ENCODE measurements around the gene MAL.

MAL gene

DNA sequence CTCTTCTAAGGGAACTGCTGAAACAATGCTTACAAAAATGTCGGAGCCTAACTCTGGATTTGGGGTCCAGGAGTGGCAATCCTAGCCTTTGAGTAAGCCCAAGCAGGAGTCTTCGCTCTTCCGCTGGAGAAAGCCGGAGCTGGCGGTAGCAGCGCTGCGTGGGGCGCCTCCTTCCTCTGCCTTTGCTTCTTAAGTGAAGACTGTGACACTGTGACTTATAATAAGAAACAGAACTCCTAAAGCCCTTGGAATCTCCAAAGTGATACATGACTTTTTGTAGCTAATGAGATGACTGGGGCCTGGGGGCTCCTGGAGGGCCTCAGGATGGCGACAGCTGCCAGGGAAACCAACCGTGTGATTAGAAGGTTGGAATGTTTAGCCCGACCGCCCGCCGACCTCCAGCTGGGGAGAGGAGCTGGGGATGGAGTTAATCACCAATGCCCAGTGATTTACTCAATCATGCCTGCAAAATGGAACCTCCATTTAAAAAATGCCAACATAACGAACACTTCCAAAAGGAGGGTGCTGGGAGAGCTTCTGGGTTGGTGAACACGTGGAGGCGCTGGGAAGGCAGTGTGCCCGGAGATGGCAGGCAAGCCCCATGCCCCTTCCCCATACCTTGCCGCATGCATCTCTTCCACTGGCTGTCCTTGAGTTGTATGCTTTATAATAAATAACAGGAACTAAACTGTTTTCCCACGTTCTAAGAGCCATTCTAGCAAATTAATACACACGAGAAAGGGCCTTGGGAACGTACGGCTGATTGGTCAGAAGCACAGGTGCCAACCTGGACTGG is 29.0 kb upstream of the MAL start:
- DNase-seq (ENCODE audit: low spot score), result no peak

DNA sequence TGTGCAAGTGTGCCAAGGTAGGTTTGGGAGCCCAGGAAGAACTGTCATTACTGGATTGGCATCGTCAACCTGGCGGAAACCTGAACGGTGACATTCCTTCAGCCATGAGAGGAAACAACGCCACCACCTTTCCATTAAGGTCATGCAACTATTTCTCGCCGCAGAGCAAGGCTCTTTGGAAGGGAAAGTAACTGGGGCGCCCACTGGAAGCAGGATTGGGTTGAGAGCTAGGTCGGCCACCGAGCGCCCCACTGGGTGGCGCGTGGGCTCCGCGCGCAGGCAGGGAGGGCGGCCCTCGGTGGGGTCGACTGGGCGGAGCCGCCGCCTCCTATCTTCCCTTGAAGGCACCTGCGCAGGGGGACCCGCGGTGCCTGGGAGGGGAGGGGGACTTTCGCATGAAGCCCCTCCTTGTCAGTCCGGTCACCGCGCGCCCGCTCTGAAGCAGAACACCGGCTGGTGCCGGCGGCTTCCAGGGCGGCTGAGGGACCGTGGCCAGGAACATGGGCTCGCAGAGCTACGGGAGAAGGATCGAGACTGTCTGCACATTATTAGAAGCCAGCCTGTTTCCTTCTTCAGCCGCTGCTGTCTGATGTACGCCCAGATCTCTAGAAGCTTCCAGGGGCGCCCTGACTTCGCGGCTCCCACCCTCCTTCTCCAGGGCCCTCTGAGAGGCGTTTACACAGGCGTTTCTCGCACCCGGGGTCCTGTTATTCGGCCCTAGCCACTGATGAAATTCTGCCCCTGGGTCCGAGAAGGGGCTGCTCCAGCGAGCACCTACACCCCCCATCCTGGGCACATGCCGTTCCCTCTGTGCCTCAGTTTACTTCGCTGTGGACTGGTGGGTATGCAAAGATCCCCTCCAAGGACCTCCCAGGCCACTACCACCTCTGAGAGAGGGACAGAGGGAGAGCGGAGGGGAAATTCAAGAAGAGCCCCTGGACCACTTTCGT is 27.3 kb upstream of the MAL start:
- no peak for DNase-seq (ENCODE audit: low spot score)

DNA sequence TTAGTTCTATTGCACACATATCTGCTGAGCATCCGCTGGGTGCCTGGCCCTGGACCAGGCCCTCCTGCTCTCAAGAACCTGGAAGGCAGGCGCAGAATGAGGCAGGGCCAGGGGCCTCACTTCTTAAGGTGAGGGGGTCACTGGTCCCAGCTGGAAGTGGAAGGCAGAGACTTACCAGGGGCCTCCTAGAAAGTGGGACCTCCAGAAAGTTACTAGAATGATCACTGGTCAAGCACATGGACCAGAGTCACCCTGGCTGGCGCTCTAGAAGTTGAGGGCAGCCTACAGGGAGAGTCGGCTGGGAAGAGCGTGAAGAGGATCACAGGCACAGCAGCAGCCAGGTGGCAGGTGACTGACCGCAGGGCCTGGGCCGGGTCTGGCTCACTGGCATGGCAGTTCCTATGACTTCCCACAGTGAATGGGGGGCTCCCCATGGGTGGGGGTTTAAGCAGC is 26.1 kb upstream of the MAL start:
- no peak for DNase-seq (ENCODE audit: low spot score)

DNA sequence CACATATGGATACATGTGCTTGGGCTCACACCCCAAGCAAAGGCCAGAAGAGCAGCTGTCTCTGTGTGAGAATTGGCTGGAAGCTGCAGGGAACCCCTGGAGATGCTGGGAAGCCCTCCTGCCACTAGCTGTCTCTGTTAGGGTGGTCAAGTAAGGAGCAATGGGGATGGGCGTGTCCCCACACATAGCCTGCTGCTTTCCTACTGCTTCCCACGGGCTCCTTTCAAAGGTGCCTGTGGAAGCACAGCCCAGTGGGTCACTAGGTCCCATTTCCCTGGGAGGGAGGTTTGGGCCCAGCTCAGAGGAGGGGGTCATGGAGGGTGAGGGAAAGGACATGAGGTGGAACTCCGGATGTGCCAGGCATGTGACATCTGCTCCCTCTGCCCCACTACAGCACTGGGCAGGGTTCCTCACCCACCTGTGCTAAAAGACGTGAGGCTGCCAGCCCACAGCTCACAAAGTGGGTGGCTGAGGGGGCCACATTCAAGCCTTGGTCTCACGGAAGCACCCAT is 24.4 kb upstream of the MAL start:
- DNase-seq (ENCODE audit: low spot score), result no peak

DNA sequence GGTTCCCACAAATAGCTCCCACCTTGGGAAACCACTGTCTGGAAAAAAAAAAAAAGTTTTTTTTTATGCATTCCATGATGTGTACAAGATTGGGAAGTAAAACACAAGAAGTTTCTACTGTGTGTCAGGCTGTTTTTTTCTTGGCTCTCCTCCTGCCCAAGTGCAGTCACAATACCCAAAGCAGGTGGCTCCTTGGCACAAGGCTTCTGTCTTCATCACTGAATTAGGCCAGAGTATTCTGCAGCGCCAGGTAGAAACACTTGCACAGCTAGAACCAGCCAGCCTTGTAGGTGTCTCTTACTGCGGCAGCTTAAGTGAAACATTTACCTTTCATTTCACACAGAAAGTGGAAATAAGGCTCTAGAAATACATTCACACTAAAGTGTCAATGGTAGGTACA is 23.8 kb upstream of the MAL start:
- DNase-seq (ENCODE audit: low spot score), result no peak

DNA sequence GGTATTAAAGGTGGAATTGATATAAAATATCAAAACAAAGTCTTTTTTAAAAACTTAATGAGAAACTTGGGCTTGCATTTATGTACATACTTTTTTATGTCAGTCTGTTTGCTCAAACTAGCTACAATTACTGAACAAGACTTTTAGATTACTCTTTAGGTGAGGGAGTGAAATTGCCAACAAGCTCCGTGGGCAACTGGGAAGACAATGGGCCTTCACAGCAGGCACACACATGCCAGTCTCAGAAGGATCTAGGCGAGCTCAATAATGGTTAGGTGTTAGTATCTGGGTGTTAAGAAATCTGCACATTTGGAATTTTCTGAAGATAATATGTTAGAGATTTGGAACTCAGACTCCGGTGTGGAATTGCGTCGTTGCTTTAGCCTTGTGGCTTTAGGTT is 23.0 kb upstream of the MAL start:
- DNase-seq (ENCODE audit: low spot score), result no peak

DNA sequence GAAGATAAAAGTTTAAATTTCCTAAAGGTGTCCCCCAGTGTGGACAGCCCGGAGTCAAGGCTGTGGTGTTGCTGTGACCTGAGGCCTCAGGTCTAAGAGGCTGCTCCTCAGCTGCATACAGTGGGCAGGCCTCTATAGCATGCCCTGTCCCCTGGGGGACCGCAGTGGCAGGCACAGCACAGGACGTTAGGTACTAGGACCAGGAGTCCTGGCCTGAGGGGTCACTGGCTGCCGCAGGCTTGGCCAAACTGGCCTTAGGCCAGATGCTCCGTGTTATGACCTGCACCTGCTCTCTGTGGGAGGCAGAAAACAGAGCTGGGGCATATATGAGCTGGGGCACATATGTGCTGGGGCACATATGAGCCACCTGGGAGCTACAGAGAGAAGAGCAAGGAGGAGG is 21.2 kb upstream of the MAL start:
- DNase-seq (ENCODE audit: low spot score), result no peak

DNA sequence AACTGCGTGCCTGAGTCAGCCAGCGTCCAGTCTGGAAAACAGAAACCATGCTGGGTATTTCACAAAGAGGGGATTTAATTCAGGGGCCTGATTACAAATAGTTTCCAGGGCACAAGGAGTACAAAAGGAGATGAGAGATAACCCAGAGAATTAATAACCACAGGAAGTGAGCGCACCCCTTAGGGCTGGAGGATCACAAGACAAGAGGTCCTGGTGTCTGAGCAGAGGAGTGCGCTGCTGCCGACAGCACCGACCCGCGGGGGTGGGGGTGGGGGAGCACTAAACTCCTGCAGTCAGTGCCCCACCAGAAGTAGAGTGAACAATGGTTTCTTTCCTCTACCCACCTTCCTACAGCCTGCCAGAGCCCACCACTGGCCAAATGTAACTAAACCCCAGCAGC is 20.8 kb upstream of the MAL start:
- no peak for DNase-seq (ENCODE audit: low spot score)

DNA sequence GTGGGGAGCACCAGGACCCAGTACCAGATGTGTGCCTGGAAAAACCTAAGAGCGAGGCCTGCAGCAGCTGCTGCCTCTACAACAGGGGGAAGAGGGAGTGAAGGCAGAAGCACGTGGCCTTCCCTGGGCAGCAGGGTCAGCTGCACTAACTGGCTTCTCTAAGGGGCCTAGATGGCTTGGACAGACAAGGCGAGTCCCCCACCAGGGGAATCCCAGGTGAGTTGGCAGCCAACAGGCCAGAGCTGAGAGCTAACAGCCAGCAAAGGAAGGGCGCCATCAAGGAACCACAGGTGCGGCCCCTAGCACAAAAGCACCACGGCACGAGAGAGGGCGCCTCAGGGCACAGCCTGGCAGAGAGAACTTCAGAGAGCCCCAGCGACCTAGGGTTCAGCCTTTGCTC is 19.8 kb upstream of the MAL start:
- no peak for DNase-seq (ENCODE audit: low spot score)

DNA sequence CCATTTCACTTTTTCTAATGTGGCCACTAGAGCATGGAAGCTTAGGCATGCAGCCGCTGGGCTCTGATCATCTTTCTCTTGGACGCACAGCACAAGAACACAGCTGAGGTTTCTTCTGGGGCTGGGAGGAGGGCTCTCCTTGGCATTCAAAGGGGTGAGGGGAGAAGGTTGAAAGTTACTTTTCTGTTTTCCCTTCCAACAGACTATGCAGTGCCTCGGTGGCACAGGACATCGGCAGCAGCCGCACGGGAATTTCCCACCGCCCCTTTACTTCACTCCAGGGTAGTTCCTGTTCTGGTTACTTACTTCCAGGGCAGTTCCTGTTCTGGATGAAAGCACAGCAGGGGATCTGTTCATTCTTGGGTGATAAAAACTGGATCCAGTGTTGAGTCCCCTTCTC is 18.9 kb upstream of the MAL start:
- no peak for DNase-seq (ENCODE audit: low spot score)

DNA sequence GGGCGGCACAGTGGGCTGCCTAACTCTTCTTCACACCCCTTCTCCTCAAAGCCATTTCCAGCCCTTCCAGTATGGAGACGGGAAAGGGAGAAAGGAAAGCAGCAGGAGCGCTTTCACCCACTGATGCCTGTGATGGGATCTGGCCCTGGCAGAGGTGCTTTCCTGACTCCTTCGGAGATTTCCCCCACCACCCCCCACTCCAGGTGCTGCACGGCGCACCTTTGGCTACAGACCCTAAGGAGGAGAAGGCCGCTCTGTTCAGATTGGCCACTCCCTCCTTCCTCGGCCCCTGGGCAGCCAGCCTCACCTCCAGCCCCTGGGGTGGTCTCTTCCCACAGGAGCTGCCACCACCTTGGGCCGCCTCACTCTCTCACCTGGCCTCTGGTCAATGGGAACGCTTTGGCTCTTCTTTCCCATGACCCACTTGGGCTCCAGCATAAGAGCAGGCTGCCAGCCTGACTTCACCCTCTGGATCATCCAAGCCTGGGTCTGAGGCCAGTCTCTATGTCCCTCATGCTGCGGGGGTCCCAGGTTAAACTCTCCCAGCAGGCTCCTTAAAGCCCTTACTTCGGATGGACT is 18.4 kb upstream of the MAL start:
- DNase-seq (ENCODE audit: low spot score), result no peak

DNA sequence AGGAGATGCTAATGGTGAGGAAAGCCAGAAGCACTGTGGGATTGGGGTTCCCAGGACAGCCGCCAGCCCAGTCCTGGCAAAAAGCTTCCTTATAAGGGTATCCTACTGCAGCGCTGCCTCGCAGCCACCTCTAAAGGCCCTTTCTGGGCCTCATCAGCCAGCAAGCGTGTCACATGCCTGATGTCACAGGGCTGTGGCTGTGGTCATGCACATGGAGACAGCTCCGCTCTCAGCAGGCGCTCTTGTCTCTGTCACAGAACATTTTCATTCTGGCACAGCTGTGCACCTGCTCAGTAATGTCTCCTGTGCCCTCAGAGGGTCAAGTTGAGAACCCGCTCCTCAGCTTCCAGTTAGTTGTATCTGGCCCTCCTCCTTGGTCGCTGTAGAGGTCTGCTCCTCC is 17.7 kb upstream of the MAL start:
- DNase-seq (ENCODE audit: low spot score), result no peak

DNA sequence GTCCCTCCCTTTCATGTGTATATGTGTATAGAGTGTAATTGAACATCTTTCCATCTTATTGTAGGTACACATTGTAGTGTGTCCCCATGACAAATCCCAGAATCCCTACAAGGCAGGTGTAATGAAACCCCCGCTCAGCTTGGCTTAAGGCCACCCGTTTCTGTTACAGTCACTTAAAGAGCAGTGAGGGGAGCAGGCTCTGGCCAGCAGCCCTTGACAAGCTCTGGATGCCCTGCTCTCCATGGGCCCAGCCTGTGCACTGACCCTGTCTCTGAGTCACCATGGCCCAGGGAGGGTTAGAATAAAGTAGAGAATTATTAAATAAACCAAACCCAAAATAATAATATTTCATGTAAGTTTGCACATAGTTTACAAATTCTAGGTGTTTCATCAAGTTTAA is 17.2 kb upstream of the MAL start:
- no peak for DNase-seq (ENCODE audit: low spot score)

DNA sequence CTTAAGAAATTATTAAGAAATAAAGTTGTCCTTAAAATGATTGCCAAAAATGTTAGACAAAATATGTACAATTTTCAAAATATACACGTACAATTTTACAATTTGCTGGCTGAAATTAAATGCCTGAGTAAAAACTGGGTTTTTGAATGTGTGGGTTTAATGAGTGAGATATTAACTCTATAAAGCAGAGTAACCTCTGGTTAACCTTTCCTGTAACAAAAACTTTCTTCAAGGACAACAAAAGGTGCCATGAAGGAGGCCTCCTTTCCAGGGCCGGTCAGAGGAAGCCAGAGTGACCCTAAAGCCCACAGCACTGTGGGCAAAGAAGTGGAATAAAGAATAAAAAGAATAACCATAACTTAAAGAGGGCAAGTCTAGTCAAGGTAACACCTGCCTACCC is 16.5 kb upstream of the MAL start:
- DNase-seq (ENCODE audit: low spot score), result no peak

DNA sequence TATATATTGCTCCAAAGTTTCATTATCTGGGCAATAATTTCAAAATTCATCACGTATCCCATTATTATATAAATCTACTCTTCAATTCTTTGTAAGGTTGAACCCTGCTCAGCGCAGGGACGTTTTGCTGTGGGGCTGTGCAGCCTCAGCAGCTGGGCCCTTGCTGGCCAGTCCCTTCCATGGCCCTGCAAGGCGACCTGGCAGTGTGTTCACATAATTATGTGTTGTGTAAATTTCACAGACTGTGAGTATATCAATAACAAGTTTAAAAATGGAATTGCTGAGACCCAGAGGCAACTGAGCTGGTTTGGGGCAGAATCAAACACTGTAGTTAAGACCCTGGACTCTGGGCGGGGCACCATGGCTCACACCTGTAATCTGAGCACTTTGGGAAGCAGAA is 16.1 kb upstream of the MAL start:
- DNase-seq (ENCODE audit: low spot score), result no peak

DNA sequence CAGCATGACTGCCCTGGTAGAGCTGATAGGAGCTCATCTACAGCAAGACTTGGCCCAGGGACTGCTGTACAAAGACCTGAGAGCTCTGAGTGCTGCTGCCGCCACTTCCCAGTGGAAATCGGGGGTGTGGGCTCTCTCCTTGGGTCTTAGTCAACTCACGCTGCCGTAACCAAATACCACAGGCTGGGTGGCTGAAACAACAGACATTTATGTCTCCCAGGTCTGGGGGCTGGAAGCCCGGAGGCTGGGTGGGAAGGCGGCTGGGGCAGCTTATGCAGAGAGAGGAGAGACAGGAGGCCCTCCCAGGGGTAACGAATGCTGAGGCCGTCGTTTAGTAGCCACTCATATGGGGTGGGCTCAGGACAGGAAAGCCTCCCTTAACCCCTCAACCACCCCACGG is 15.4 kb upstream of the MAL start:
- no peak for DNase-seq (ENCODE audit: low spot score)

DNA sequence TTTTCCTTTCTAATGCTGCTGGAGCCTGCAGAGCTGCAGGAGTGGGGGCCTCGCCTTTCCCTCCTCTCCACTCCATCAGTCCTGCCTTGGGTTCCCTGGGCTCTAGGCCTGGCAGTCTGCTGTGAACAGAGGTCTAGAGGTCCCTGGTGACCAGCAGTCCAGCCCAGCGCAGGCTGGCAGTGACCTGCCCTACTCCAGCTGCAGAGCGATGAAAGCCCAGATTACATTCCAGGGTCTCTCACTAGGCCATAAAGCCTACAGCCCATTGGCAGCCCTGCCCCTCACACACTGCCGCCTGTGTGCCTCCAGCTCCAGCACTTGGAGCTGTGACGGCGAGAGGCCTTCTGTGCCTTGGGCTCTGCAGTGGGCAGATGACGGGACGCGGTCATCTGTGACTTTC is 14.8 kb upstream of the MAL start:
- DNase-seq (ENCODE audit: low spot score), result no peak

DNA sequence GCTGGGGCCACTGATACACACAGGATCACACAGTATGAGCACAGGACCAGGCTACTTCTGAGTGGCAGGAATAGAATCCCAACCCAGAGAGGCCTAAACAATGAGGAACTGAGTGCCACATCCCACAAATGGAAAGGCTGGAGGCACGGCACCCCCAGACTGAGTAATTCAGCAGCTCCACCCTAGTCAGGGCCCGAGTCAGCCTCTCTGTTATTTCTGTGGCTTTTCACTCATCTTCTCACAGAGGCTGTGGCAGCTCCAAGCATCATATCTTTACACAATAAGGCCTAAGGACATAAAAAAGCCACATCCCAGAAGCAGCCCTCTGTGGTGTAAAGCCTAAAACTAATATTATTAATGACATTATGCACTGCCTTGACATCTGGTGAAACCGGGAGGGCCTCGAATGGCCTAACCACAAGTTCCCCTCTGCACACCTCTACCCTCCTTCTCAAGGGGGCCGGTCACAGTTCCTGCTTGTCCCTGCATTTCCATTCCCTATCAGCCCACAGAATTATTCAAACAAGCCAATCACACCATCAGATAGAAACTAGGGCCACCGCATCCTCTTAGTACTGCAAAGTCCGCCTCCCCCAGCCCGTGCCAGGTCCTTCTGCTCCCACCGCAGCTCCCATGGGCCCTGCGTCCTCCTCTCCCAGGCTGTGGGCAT is 12.5 kb upstream of the MAL start:
- no peak for DNase-seq (ENCODE audit: low spot score)

DNA sequence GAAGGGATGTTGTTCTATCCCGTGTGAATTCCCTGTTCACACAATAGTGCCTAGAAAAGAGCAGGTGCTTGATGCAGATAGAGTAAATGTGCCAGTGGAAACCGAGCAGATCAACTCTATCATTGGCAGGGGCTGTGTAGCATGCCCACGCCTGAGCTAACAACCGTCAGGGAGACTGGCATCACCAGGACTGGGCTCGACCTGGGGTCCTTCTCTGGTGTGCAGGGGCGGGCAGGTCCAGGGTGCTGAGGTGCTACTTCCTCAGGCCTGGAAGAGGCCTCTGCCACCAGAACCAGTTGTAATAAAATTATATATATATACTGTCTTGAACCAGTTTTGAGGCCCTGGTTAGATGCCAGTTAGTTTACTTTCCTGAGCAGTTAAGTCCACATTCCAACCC is 11.8 kb upstream of the MAL start:
- no peak for DNase-seq (ENCODE audit: low spot score)

DNA sequence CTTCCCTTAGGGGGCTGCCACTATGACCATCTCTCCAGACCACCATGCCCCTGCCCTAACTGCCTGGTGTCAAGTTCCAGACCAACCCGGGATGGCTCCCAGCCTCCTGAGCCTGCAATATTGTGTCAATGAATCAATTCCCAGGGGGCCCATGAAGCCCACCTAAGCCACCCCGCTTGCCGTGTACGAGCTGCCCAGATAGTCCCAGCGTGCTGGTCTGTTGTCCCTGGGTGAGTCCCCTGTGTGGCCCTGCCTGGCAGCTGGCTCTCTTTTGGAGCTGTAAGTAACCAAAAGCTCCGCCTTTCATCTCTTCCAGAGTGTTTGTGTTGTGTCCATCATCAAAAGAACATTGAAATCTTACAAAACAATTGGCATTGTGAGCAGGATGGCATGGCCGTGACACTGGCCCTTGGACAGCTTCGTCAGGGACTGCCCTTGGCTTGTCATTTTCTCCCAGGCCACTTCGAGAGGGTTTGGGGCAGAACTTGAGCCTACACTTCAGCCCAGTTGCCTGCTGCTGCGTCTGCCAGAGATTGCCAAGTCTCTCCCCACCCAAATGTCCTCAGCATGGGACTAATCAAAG is 11.3 kb upstream of the MAL start:
- DNase-seq (ENCODE audit: low spot score), result no peak

DNA sequence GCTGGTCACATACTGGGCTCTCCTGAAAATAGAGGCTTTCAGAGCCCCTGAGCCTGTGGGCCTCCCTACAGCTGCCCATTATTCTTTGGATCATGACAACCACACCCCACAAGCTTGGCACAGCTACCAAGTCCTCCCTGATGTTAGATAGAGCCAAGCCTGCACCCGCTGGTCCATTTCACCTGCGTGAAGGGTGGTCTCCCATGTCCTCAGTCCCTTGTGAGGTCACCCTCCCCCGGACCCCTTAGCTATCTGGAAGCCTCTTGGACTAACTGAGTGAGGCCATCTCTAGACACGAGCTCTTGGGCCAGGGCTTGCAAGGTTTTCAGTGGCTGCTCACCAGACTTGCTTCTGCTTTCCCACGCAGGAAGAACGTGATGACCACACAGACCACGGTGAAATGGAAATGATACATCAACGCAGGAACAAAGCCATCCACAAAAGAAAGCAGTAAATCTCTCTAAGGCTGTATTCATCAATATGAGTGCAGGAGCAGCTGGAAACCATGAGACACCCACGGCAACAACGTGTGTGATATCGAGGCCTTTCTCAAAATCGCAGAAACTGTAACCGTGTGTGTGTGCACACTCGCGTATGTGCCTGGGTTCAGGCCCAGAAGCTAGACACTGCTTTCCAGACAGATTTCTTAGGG is 10.1 kb upstream of the MAL start:
- no peak for DNase-seq (ENCODE audit: low spot score)

Data from NAMALWA (cell line).